GM13976 (cell line): ENCODE results near the gene DHODH.
"Not testable (repeated sequence)": the region's sequence is repeated elsewhere in the genome, so short reads cannot be mapped to it uniquely, and the experiment has no call there.

Source experiments
- DNase-seq: peaks from one replicate; pipeline ENCODE4 v3.0.0; 2012; ENCODE audit warnings: low spot score
- CTCF ChIP-seq: IDR thresholded peaks from 2 replicates; pipeline ENCODE4 v1.5.1; 2012; ENCODE audit warnings: borderline replicate concordance, mild to moderate bottlenecking; ENCODE audit not compliant: insufficient read depth; ENCODE audit errors: extremely low read depth, missing control alignments, control extremely low read depth
- in situ Hi-C: fragments of 300-500 bp; cut with MboI; formaldehyde crosslinking; loops from one replicate; pipeline ENCODE4 v1.12.0; 2022; ENCODE audit warnings: low sequenced_read_pairs, mixed read lengths, inconsistent platforms; ENCODE audit not compliant: unreplicated experiment

Gene DHODH

GRCh38 chr16:71995038-71995437 is 13.5 kb upstream of the DHODH start:
- TF ChIP-seq CTCF: no peak
- DNase-seq: no peak
- in situ Hi-C loops: no loop called here

DNA sequence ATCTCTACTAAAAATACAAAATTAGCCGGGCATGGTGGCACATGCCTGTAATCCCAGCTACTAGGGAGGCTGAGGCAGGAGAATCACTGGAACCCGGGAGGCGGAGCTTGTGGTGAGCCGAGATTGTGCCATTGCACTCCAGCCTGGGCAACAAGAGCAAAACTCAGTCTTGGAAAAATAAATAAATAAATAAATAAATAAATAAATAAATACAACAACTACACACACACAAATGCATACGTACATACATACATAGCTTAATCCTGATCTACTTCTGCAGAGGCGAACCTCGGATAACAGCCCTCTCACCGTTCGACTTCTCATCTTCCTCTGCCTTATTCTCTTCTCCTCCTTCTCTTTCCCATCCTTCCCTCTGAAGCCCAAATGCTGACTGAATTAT is 11.0 kb upstream of the DHODH start:
- in situ Hi-C loops, DNase-seq: not testable (repeated sequence)

- in situ Hi-C loops: no loop called here
- TF ChIP-seq CTCF: no peak
- no peak for DNase-seq
Observed at GRCh38 chr16:72001180-72001874, 7.2 kb upstream of the DHODH start.

GRCh38 chr16:72002619-72003018 is 5.9 kb upstream of the DHODH start:
- DNase-seq: no peak
- TF ChIP-seq CTCF: no peak
- in situ Hi-C loops: no loop called here

DNA sequence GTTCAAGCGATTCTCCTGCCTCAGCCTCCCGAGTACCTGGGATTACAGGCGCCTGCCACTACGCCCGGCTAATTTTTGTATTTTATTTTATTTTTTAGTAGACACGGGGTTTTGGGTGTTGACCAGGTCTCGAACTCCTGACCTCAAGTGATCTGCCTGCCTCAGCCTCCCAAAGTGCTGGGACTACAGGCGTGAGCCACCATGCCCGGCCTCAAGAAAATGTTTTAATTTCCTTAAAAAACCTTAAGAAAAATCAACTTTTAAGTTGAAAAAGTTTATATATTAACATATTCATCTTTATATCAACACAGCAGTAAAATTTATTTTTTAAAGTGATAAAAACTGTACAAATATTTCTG is 500 bp upstream of the DHODH start:
- DNase-seq, in situ Hi-C loops: not testable (repeated sequence)

DNA sequence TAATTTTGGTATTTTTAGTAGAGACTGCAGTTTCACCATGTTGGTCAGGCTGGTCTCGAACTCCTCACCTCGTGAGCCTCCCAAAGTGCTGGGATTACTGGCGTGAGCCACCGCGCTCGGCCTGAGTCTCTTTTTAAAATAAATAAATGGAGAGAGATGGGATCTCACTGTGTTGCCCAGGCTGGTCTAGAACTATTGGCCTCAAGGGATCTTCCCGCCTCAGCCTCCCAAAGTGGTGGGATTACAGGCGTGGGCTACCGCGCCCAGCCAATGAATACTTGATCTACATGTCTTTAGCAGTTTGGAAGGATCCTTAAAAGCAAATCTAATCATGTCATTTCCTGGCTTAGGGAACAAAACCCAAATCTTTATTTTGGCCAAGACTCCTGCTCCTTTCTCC is 1.2 kb downstream of the DHODH start:
- TF ChIP-seq CTCF: no peak
- no peak for DNase-seq
- in situ Hi-C loops: no loop called here

DNA sequence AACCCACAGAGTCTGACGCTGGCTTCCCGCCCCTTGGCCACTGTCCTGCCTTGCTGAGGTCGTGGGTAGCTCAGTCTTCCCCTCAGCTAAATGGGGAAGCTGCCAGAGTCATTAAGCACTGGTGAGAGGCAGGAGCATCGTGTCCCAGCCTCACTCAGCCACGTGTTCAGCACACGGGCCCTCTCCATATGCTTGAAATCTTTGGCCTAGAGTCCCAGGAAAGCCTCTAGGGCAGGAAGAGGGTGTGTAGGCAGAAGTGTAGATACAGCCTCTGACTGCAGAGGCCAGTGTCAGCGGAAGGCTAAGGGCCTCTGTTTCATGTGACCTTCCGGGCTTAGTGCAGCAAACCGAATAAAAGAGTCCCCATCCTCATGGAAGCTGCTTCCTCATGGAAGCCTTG is 4.1 kb downstream of the DHODH start:
- in situ Hi-C loops: no loop called here
- no peak for TF ChIP-seq CTCF
- DNase-seq: no peak

DNA sequence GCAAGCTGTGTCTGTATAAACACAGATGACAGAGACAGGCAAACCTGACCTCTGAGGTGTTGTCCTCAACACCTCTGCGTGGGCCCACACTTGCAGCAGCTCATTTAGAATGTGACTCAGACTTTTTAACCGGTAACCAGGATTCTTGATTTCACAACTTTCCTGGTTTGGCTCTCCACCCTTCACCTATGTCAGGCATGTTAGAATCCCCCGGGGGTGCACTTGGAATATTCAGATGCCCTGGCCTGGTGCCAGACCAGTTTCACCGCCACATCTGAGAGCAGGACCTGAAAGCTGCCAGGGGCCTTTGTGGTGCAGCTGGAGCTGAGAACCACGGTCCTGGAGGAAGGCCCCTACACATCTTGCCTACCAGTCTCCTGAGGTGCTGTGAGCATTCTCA is 4.8 kb downstream of the DHODH start:
- DNase-seq: no peak
- in situ Hi-C loops: no loop called here
- no peak for TF ChIP-seq CTCF
